HG03439 (cell line): ENCODE measurements around the gene SCGB1C1.
"Not testable (repeated sequence)": the region's sequence is repeated elsewhere in the genome, so short reads cannot be mapped to it uniquely, and the experiment has no call there.

Experiments used
- ATAC-seq: cut with Tn5 transposase; IDR thresholded peaks from one replicate; pipeline ENCODE4 v1.9.1; 2021; ENCODE audit warnings: mild to moderate bottlenecking, moderate library complexity; ENCODE audit not compliant: unreplicated experiment

SCGB1C1 gene

DNA sequence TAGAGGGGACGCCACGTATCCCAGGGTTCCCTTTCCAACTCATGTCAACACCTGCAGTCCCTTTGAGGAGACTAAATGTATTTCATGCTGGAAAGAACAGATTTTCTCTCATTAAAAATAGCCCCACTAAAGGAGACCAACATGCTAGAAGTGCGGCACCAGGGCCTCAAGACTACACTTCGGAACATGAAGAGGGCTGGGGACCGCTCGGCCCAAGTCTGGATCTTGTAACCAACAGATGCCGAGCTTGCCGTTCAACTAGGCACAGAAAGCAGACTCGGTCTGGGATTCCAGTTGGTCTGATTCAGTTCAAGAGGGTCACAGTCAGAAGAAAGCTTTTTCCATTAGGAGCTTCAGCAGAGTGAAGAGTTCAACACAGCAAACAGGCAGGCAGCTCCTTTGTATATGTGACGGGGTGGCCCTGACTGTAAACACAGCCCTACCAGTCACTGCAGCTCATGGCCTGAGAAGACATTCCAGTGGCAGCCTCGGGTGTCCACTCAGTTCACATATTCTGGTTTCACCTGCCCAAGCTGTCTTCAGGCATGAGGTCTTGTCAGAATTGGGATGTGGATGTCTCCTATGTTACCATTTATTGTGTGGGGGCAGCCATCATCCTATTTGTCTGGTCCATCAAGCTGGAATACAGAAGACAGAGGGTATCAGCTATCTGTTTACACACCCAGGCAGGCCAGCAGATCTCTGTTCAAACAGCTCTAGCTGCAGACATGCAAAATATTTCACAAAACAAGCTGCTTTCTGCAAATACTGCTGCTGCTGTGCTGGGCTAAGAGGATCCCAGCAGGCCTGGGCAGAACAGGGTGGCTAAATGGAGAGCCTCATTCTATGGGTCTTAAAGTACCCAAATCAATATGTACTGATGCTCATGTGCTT is 23.4 kb downstream of the SCGB1C1 start:
- no peak for ATAC-seq

DNA sequence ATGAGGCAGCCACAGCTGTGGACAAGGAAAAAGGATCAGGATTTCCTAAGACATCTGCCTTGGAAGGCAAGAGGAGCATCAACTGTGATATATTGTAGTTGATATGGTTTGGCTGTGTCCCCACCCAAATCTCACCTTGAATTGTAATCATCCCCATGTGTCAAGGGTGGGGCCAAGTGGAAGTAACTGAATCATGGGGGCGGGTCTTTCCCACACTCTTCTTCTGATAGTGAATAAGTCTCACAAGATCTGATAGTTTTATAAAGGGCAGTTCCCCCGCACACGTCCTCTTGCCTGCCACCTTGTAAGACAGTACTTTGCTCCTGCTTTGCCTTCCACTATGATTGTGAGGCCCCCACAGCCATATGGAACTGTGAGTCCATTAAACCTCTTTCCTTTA is 24.8 kb downstream of the SCGB1C1 start:
- no peak for ATAC-seq

DNA sequence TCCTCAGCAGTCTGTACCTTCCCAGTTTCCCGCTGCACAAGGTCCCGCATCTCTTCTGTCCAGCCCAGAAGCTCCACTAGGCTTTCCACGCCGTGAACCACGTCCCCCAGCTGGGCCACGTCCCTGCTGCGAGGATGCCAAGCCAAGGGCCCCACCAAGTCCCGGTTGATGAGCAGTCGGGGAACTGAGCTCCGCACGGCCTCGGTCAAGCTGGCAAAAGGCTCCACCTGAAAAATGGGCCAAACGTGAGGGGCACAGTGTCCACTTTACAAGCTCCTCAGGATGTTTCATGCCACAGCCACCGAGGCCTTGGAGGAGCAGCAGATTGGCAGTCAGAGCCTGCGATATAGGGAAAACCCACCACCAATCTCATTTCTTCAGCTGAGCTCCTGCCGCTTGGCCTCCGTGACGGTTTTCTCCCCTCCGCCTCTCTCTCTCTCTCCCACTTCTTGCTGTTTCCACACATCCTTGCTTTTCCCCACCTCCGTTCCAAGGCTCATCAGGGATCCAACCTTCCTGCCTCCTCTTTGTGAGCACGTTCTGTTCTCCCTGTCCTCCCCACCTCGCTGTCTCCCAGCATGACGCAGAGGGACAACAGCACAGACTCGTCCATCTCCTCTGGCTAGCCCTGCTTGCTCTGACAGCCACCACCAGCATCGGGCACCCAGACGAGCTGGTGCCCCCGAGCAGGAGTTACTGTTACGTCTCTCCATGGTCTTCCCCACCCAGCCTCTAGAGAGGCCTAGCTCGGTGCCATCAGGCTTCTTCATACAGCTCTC is 26.1 kb downstream of the SCGB1C1 start:
- ATAC-seq: no peak

DNA sequence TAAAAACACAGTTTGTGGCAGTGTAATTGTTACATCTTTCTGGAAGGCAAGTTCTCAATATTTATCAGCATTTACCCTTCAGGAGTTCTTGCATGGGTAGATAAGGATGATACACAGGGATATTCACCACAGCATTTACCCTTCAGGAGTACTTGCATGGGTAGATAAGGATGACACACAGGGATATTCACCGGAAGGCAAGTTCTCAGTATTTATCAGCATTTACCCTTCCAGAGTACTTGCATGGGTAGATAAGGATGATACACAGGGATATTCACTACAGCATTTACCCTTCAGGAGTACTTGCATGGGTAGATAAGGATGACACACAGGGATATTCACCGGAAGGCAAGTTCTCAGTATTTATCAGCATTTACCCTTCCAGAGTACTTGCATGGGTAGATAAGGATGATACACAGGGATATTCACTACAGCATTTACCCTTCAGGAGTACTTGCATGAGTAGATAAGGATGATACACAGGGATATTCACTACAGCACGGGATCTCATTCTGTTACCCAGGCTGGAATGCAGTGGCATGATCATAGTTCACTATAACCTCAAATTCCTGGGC is 27.9 kb downstream of the SCGB1C1 start:
- not testable (repeated sequence) for ATAC-seq

DNA sequence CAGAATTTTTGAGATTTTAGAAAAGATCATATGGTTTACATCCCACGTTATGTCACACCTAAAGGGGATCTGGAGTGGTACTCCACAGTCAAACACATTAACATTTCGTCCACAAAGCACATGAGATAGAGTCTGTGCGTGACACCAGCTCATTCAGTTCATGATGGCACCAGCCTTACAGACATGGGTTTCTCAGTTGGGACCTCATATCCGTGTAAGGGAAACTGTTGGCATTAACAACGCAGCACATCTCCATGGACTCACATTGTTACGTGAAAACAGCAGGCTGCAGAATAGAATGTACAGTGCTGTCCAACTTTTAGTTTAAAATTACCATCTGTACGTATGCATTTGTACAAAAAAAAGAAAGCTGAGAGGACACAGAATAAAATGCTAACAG is 28.7 kb downstream of the SCGB1C1 start:
- no peak for ATAC-seq

DNA sequence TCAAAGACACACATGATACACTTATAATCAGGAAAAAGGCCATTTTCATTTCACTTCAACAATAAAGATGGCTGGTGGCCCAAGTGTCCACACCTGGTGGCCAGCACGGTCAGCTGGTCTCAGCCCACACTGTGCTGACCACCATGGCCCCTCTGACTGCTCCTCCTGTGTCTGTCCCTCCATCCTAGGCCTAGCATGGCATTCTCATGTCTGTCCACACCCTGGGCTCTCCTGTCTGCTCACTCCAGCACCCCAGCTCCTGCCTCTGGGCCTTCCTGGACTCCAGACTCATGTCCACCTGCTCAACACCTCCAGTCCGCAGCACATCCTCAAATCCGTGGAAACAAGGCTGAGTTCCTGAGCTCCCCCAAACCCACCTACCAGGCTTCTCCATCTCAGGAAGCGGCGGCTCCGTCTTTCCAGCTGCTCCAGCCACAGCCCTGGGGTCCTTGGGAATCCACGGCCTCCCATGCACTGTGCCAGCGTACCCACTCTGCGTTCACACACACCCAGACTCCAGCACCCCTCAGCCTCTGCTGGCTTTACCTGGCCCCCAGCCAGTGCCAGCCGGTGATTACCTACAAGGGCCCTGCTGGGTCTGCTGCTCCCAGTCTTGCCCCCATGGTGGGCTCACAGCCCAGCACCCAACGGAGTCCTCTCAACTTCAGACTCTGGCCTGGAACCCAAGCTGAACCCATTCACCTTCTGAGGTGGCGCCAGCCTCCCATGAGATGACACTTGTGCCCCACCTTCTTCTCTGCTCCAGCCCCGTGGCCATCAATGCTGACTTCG is 29.3 kb downstream of the SCGB1C1 start:
- no peak for ATAC-seq

DNA sequence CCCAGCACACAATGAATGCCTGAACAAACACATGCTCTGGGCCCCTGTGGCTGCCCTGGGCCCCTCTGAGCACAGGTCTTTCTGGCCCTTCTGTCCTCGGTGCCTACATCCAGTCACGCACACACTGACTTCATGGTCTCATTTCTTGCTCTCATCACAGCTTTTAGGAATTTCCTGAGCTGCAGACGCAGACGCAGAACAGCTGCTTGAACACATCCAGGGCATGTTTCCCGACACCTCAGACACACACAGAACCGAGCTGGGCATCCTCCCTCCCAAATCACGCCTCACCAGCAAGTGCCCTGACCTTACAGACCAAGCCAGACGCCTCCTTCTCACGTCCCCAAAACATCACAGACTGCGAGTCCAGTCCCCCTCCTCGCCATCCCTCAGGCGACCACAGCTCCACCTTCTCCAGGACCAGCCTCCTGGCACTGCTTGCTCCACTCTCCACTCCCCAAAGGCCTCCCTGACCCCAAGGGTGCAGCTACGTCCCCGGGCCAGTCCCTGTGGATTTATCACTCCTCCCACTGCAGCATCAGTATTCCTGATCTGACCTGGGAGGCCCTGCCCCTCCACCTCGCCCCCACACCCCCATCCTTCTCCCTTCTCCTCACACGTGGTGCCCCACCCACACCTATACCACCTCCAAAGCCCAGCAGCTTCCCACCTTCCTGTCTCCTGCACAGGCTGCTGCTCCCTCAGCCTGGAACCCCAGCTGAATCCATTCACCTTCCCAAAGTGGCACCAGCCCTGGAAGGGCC is 30.3 kb downstream of the SCGB1C1 start:
- no peak for ATAC-seq

DNA sequence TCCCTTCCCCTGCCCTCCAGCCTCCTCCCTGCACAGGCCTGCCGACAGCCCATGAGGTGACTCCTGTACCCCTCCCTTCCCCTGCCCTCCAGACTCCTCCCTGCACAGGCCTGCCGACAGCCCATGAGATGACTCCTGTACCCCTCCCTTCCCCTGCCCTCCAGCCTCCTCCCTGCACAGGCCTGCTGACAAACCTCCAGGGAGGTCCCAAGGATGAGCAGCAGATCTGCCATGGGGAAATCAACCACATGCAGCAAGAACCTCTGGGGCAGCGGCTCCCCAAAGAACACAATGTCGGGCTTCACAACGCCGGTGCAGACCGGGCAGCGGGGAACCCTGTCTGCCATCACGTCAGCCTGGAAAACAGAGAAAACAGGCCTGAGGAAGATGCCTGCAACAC is 31.0 kb downstream of the SCGB1C1 start:
- ATAC-seq: no peak

DNA sequence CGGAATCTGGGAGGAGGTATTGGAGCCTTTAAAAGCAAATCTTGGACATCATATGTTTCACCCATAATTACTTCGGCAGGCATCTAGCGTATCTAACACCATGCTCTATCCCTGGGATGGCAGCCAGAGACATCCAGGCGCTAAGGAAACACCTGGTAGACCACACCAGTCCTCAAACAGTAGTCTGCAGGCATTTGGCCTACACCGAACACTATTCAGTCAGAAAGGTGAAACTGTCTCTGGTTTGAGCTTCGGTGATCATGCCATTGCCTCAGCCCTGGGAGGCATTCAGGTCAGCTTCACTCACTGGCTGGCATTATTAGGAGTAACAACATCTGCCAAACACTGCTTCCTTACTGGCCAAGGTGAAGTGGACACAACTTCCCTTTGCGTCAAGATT is 31.5 kb downstream of the SCGB1C1 start:
- no peak for ATAC-seq

DNA sequence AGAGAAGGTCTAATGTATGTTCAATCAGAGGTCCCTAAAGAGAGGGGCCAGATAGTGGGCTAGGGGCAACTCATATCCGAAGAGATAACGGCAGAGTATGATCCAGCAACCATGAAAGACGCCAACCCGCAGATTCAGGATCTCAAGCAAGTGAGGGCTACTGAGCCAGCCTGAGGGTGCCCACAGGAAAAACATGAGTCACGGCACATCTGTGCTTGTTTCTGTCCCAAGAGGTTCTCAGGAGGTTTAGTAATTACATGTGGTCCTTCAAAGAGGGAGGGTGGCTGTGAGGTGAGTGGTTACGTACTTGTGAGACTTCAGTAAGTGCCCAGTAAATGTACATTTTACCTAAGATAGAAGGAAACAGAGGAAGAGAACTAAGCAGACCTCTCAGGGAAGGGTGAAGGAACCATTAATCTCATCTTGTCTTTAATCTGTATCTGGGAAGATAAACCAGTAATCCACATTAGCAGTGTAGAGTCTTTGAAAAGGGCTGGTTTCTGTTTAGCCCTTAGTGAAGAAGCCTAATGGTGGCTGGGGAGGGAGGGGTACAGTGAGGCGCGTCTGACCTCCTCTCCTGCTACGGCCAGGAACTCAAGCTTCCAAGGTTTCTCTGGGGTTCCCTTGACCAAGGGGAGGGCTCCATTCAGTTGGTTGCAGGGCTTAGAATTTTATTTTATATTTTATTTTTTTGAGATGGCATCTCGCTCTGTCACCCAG is 33.0 kb downstream of the SCGB1C1 start:
- ATAC-seq: no peak

DNA sequence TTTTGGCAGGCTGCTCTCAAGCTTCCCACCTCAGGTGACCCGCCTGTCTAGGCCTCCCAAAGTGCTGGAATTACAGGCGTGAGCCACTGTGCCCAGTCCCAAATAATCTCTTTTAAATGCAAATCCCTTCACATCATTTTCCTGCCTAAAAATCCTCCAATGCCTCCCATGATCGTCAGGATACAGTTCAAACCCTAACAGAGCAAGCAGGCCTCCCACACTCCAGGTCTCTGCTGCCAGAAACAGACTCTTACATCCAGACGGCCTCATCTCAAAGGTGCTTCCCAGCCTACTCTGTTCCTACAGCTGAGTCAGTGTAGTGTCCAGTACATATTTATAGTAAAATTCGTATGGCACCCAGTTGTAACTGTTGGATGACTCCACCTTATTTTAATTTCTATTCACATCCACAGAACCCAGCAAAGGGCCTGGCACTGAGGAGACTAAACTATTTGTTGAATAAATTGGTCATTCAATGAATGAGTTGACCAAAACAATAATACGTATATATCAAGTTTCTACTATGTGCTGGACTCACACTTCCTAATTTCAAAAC is 35.0 kb downstream of the SCGB1C1 start:
- no peak for ATAC-seq

DNA sequence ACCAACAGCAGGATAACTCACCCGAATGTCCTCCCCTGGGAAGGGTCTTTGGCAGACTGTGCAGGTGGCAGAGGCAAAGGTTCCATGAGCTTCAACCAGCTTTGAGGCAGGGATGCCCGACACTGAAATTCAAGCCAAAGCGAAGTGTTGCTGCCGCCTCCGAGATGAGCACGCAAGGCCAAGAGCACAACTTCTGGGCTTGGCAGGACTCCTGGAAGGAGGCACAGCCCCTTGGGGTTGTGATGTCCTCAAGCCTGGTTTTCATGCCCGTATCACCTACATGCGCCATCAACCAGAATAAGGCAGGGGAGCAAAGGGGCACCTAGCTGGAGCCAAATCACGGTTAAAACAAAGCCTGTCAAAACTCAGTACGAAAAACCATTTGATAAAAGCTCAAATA is 37.6 kb downstream of the SCGB1C1 start:
- no peak for ATAC-seq

DNA sequence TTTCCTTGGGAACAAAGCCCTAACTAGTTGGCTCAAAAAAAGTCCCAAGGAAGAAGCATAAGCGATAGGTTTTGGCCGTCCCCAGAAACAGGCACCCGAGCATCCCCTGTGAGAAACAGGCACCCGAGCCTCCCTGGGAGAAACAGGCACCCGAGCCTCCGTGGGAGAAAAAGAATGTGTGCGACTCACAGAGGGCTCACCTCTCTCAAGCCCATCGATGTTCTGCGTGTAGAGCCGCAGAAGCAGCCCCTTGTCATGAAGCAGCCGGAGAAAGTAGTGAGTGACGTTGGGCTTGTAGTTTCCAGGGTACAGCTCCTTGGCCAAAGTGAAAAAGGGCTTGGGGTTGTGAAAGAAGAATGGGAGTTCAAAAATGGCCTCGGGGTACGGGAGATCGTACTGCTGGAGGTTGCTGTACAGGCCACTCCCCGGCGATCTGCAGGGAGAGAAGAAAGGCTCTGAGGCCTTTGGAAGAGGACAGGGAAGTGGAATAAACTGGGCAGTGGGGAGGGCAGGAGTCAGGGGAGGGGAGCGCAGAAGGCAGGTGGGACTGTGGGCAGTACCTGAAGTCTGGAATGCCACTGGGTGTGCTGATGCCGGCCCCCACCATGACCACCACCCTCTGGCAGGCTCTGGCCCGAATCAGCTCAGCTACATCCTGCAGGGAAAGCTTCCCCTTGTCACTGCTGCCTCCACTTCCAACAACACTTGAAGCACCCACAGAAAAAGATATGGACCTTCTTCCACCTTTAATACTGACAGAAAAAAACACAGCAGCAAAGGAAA is 40.1 kb downstream of the SCGB1C1 start:
- ATAC-seq: no peak

DNA sequence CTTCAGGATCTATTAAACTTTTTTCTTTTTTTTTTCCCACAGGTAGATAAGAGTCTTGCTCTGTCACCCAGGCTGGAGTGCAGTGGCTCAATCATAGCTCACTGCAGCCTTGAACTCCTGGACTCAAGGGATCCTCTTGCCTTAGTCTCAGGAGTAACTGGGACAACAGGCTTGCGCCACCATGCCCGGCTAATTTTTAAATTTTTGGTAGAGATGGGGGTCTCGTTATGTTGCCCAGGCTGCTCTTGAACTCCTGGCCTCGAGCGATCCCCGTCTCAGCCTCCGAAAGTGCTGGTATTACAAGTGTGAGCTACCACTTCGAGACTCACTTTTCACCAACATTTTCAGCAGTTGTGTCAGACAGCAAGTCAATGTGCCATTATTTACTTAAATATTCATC is 42.3 kb downstream of the SCGB1C1 start:
- ATAC-seq: no peak

DNA sequence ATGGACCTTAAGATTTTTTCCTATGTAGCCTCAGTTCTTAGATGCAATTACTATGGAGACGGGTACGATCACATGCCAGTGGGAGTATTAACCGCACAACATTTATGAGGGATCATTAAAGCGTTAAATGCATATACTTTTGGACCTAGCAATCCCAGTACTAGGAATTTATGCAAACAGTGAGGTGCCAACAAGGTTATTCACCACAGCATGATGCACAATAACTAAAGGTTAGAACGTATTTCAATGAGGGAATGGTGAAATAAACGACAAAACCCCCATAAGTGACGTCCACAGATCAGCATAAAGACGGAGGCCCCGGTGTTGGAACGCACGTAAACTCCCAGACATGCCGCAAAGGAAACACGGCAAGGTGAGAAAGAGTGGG is 42.7 kb downstream of the SCGB1C1 start:
- no peak for ATAC-seq

DNA sequence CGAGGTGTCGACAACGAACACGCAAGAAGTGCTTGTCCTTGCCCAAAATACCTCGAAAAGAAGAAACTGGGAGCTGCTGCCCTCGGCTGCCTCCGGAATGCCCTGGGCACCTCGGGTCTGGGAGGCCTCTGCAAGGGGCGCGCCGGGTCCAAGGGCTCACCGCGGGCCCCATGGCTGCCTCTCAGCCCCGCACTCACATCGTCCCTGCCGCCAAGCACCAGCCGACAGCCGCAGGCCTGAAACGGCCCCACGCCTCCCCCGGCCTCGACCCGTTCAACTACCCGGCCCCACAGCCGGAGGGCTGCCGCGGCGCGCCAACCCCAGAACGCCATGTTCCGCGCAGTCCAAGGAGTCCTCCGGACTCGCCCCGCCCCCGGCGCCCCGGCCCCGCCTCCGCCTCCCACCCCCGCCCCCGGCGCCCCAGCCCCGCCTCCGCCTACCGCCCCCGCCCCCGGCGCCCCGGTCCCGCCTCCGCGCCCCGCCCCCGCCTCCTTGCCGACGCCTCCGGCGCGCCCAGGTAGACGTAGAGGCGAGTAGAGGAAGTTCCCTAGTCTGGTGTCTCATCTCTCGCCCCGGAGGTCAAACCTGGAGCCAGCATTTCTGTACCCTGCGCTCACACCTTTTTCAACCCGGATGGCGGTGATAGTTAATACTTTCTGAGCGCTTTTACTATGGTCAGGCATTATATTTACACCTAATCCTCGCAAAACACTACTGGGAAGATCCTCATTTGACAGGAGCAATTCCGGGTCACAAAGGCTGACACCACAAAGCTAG is 43.3 kb downstream of the SCGB1C1 start, which contains the start of gene SIRT3:
SIRT3 (minus strand) TSS at position 346 of the 777 bp plus-strand sequence; CDS start at position 332, 14 bp downstream.
- peak; percentile 65 for ATAC-seq
